Measurements from ENCODE around the gene TAF5L.

GRCh38 chr1:229593800-229594199 lies 32.1 kb downstream of the TAF5L start:
- TF ChIP-seq EZH2 (IDR thresholded peaks at IDR 0.05) = no peak
- no peak for TF ChIP-seq POLR2AphosphoS5 (IDR thresholded peaks at IDR 0.05; ENCODE audit: borderline replicate concordance, low read depth, low read length)
- no peak for TF ChIP-seq FOXP2 (optimal IDR thresholded peaks at IDR 0.05; ENCODE audit: control extremely low read depth, extremely low read length, insufficient read depth)

All from SK-N-MC (cell line).